HG03064 (cell line): Measurements from ENCODE around the gene CD248.
"Not testable (repeated sequence)": the region's sequence is repeated elsewhere in the genome, so short reads cannot be mapped to it uniquely, and the experiment has no call there.

Source experiments
- ATAC-seq: cut with Tn5 transposase; IDR thresholded peaks from one replicate; pipeline ENCODE4 v1.9.1; 2021; ENCODE audit warnings: low read depth; ENCODE audit not compliant: unreplicated experiment

CD248 gene

GRCh38 chr11:66328302-66329144, 11.7 kb upstream of the CD248 start:
- ATAC-seq = no peak

GRCh38 chr11:66328031-66328301, 11.1 kb upstream of the CD248 start:
- ATAC-seq = no peak

GRCh38 chr11:66327171-66328030, 10.6 kb upstream of the CD248 start:
- no peak for ATAC-seq

GRCh38 chr11:66326261-66327111, 9.6 kb upstream of the CD248 start:
- no peak for ATAC-seq

GRCh38 chr11:66325263-66325671, 8.4 kb upstream of the CD248 start:
- ATAC-seq = no peak

- no peak for ATAC-seq
These were observed 7.8 kb upstream of the CD248 start for GRCh38 chr11:66324664-66325063.

- ATAC-seq = no peak
These were observed 6.8 kb upstream of the CD248 start for GRCh38 chr11:66323684-66324083.

- ATAC-seq = no peak
These were observed 6.0 kb upstream of the CD248 start for GRCh38 chr11:66322732-66323427.

- ATAC-seq = no peak
These were observed 4.8 kb upstream of the CD248 start for GRCh38 chr11:66321606-66322005.

- not testable (repeated sequence) for ATAC-seq
These were observed 3.9 kb upstream of the CD248 start for GRCh38 chr11:66320748-66321147.

GRCh38 chr11:66320289-66320688, 3.4 kb upstream of the CD248 start:
- not testable (repeated sequence) for ATAC-seq

GRCh38 chr11:66318600-66318970, 1.7 kb upstream of the CD248 start:
- ATAC-seq = no peak

GRCh38 chr11:66317723-66318599, 1.1 kb upstream of the CD248 start:
- ATAC-seq = no peak

GRCh38 chr11:66317322-66317722, 478 bp upstream of the CD248 start:
- ATAC-seq = no peak

- no peak for ATAC-seq
These were observed 678 bp downstream of the CD248 start for GRCh38 chr11:66315921-66316811.

- ATAC-seq = no peak
These were observed 1.4 kb downstream of the CD248 start for GRCh38 chr11:66315498-66315885.

- ATAC-seq = no peak
These were observed 2.0 kb downstream of the CD248 start for GRCh38 chr11:66314561-66315497.

GRCh38 chr11:66314186-66314501, 2.7 kb downstream of the CD248 start:
- ATAC-seq = no peak
